GM21381 (cell line): Measurements from ENCODE around the gene MARCHF10.

Source experiments
- ATAC-seq: cut with Tn5 transposase; IDR thresholded peaks from one replicate; pipeline ENCODE4 v1.9.1; 2021; ENCODE audit warnings: mild to moderate bottlenecking, moderate library complexity; ENCODE audit not compliant: unreplicated experiment

MARCHF10 gene

DNA sequence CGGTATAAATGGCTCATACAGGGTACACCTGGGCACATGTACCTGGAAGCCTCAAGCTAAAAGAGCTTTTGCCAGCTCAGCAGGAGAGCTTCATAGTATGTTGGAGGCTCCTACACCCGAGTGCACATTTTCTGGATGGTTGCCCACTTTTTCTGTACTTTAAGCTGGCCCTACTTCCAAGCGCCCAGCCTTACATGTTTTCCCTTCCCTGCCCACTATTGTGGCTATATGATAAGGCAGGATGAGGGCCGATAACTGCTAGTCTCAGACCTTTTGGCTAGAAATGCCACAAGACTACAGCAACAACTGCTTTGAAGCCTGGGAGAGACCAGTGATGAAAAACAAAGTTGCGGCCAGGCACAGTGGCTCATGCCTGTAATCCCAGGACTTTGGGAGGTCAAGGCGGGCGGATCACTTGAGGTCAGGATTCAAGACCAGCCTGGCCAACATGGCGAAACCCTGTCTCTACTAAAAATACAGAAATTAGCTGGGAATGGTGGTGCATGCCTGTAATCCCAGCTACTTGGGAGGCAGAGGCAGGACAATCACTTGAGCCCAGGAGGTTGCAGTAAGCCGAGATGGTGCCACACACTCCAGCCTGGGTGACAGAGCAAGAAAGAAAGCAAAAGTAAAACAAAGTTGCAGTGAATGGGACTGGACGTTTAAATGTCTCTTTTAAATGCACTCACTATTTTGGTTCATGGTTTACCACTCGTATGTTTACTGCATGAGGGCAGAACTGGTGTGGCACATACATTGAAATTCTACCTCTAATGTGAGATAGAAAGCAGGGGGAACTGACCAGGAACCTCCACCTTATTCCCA is 14.2 kb upstream of the MARCHF10 start:
- no peak for ATAC-seq

DNA sequence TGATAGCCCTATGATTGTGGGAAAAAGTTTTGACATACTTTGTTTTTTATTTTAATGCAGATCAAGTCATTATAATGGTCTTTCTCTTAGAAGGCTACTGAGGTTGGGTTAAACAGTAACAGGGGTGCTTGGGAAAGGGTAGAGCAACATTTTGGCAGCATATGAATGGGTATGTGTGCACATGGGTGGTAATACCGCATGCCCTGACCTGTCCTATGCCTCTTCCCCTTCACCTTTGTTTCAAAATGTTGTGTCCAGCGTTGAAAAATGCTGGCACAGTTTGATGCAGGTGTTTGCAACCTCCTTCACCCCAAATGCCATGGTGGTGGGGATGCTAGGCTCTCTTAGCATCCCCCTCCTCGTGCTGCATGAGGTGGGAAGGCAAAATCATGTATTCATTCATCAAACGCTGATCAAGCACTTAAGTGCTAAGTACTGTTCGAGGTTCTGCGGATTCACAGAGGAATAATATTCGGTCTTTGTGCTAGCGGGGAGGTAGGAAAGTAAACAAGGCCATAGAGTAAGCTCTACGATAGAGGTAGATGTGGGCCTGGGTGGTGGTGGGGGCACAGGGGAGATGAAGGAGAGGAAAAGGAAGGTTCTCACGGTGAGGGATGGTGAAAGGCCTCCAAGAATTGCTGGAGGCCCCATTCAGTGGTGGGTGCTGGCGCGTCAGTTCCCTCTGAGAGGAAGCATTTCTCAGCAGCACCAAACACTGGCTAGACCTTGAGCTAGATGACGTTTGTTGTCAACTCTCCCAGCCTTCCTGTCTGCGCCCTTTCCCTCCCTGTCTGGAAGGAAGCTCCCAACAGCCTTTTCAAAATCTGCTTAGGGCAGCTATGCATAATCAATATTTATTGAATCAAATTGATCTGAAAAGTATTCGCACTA is 13.3 kb upstream of the MARCHF10 start:
- no peak for ATAC-seq

DNA sequence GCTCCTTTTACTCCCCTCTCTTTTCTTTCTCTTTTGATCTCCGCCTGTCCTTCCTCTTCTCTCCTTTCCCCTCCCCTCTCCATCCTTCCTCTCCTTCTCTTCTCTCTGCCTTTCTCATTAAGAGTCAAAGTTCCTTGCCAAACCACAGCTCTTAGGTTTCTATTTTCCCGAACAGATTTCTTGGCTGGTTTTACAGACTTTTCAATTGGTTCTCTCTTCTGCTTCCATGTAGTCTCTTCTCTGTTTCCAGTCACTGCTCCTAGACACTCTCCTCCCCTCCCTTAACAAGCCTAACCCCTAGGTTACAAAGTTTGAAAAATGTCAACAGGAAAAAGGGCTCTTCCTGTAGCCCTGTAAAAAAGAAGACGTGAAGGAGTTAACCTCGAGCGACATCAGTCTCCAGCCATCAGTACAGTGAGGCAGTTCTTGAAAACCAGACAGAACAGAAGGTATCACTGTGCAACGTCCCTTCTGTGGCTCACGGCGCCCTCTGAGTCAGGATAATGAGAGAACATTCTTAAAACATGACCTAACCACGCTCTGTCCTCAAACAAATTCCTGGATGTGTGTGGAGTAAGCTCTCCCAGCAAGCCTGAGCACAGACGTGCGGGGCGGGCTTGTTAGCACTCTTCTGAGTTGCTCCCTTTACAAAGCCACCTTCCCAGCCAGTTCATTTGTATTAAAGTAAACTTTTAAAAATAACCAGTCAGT is 11.6 kb upstream of the MARCHF10 start:
- ATAC-seq: no peak

DNA sequence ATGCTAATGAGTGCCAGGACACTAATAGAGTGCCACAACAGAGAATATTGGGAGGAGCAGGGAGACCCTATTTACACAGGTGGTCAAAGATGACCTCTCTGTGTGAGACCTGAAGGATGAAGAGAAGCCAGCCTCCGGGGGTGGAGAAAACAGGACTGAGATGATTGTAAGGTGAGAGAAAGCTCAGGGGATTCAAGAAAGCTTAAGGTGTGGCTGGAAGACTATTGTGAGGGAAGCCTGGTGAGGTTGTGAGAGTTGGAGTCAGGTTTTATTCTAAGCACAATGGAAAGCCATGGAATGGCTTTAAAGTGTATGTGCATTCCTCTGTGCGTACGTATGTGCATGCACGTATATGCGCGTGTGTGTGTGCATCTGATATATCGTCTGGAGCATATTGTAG is 10.4 kb upstream of the MARCHF10 start:
- ATAC-seq: no peak

DNA sequence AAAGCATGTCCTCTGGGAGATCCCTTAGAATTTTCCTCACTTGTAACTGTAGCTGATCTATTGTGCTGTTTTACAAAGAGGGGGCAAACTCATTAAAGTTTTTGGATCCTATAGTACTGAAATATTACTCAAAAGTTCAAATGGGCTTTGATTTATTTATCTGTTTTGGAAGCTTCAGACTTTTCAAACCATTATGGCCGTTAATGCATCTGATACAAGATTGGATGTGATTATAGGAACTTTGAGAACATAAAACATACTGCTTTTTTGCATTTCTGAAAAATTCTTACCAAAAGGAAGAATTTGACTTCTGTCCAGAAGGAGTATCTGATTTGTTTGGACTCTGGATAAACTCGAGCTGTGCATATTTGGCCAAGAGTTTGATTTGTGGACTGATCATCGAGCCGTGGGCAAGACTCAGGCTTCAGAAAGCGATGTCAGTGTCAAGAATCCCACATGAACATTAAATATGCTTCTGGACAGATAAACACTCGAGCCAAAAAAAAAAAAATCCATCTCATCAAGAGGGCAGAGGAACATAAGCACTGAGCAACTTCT is 8.2 kb upstream of the MARCHF10 start:
- ATAC-seq: no peak

DNA sequence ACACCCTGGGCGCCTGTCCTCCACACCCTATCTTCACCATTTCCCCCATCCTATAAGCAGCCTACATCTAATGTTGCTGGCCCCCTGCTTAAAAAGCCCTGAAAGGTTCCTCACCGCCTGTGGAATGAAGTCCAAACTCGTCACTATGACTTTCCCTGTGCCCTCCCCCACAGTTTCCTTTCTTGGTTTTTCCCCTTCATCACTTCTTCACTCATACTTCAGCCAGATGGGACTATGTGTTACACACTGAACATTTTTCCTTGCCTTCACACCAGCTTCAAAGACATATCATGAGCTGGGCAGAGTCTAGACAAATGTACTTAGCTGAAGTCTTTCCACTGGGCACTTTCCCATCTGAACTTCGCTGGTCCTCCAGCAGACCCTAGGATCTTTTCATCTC is 1.5 kb upstream of the MARCHF10 start:
- ATAC-seq: no peak

DNA sequence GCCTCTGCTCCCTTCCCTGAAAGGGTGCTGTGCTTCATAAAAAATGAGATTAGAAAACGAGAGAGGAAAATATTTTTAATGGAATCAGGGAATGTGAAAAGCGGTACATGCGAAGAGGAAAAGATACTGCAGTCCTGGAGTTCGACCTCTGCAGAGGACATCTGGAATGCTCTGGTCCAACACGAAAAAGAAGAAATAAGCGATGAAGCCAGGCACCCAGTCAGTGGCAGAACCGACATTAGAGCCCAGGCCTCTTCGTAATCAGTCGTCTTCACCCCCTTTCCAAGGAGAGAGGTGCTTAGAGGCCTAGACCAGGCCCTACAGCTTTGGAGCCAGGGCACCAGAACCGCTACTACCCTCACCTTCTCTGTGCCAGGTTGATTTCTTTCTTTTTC is 459 bp upstream of the MARCHF10 start:
- ATAC-seq: no peak

DNA sequence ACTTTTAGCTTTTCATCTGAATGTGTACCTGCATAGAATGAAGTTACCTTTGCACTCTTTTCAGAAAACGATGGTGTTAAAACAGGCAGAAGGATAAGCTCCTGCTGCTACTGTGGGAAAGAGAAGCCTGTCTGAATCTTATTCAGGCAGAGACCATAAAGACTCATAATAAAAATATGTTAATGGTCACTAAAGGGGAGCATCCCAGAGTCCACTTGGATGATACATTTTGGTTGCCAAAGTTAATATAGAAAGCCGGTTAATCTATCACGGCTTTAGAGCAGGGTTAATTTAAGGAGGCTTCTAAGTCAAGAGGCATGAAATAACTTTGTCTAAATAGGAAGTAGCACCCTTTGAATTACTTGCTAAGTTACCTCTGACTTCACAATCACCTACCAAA is 2.9 kb downstream of the MARCHF10 start:
- no peak for ATAC-seq

DNA sequence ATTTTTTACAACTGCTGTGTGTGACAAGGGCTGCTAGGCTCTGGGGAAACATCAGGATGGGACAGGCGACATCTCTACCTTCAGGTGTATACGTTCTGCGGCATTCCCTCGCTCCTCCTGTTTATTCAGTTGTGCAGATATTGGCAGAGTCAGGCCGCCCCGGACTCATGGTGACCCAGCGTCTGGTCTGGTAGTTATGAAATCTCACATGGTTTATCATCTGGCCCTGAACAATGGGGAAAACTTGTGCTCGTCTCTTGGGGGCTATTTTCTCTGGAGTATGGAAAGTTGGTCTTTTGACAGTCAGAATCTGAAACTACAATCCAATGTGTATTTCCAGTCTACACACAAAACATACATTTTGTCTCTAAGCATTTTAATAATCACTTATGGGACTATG is 3.3 kb downstream of the MARCHF10 start:
- ATAC-seq: no peak

DNA sequence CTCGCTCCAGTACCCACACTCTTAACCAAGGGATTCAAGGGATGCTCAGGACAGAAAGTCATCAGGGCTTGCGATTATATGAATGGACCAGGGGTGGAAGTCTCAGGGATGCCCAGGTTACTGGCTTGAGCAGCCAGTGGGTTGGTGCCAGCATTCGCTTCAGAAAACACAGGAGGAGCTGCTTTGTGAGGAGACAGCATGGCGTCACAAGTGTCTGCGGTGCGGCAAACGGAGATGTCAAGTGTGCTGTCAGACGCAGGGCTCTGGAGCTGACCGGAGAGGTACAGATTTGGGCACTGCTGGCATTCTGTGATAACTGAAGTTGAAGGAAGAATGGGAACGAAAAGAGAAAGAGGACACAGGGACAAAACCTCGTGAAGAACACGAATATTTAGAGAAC is 4.1 kb downstream of the MARCHF10 start:
- ATAC-seq: no peak

DNA sequence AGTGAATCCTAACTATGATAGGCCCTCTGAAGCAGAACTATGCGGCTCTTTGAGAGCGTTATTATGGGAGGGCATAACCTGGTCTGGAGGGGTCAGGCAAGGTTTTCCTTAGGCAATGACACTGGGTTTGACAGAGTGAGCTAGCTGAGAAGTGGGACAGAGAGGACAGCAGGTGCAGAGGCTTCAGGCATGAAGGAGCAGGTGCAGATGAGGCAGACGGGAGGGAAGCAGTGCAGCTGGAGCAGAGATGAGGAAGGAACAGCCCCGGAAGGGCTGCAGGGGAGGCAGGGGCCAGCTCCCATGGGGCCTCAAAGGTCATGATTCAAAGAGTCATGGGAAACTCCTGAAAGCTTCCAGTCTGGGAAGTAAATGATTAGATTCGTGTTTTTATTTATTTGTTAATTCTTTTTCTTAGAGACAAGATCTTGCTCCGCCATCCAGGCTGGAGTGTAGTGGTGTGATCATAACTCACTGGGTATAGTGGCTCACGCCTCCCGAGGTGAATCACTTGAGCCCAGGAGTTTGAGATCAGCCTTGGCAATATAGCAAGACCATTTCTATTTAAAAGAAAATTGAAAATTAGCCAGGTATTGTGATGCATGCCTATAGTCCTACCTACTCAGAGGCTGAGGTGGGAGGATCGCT is 5.4 kb downstream of the MARCHF10 start:
- ATAC-seq: no peak

DNA sequence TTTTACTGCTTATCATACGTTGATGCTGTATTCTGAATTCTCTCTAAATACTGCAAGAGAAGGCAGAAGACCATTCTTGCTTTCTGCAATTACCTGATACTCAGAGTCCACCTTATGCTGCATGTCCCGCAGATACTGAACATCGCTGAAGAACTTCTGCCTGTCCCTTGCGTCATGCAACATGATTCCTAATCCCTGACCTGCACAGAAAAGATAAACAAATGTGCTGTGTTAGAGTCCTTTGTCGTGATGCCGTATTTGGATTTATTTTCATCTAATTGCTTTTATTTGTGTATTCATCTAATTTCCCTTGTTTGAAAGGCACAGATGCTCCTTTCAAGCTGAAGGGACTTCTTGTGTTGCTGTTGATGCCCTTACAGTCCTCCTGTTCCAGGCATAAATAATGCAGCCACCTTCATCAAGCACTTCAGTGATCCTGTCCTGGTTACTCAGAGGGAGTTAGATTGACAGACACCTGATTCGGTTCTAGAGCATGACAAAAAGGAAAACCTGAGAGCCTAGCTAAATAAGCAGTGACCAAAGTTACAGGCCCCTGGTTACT is 6.5 kb downstream of the MARCHF10 start:
- no peak for ATAC-seq

DNA sequence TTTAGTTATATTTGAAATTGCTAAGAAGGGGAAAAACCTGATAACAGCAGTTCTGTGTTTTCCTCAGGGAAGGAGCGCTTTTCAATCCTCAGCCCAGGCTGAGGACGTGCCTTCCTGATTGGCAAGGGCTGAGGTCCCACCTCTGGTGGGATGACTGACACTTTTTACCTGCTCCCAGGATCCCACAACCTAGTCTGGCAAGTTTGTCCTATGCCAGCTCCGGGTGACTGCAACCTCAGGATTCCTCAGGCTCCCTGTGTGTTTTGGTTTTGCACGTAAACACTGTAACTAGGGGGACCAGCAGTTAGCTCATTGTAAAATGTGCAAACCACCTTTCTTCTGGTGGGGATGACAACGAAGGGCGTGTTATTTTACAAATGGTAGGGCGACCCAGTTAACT is 7.5 kb downstream of the MARCHF10 start:
- ATAC-seq: no peak

DNA sequence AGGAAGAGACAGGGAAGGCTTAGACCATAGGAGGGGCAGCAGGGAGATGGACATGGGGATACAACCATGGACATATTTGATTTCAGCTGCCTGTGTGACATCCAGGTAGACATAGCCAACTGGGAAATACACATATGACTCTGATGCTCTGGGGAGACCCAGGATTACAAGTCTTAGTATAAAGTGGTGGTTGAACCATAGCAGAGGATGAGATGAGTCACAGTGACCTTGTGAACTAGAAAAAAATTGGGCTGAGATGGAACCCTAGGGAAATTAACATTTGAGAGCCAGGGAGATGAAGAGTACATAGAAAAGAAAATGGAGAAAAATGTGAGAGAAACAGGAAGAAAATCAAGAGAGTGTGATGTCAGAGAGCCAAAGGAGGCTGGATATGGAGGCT is 10.2 kb downstream of the MARCHF10 start:
- no peak for ATAC-seq

DNA sequence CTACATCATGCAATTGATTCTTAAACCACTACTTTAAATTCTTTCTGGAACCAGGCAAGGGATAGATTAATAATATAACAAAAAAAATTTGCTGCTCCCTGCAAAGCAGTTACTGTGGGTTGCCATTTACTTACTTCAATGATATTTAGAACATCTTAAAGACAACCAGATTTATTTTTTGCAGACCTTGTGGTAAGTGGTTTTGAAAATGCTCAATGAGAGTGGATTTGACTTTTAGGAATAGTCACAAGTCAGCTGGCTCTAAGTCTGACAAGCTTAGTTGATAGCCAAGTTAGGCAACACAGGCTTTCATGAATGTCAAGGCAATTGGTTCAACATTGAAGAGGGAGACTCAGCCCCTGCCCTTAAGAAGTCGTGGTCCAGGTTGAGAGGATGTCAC is 11.8 kb downstream of the MARCHF10 start:
- ATAC-seq: no peak

DNA sequence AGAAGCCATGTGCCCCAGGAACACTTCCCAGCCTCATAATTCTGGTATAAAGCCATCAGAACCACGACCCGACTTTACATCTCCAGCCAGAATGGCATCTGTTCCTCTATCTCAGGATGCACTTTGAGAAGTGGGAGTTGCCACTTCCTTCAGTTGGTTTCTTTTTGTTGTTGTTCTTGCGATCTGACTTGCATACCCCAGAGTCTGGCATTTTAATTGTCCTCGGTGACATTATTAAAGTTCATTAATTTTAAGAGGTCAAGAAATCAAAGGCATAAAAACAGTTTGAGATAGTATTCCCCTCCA is 13.5 kb downstream of the MARCHF10 start:
- no peak for ATAC-seq

DNA sequence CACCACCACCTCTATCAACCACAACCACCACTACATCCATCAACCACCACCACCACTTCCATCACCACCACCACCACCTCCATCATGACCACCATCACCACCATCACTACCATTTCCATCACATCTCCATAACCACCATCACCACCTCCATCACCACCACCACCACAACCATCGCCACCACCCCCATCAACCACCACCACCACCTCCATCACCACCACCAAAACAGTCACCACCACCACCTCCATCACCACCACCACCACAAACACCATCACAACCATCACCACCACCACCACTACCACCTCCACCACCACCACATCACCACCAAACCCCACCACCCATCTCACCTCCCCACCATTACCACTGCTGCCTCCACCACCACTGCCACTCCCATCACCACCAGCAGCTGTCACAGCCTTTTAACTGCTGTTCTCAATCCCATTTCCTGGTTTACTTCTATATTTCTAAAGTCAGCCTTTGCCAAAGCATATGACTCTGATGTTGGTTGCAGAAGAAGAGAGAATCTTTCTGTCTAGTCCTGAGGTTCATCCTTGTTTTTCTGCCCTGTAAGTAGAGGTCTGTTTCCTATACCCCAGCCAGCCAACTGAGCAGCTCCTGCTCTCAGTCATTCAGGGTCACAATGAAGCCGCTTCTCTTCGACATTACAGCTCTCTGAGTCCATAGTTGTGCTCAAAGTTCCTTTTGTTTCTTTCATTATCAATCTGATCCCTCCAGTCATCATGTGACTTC is 14.0 kb downstream of the MARCHF10 start:
- ATAC-seq: no peak

DNA sequence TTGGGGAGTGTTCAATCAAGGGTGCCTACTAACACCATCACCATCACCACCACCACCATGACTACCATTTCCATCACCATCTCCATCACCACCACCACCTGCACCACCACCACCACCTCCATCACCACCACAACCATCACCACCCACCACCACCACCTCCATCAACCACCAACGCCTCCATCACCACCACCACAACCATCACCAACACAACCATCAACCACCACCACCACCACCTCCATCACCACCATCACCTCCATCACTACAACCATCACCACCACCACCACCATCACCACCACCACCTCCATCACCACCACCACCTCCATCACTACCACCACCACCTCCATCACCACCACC is 15.7 kb downstream of the MARCHF10 start:
- no peak for ATAC-seq

DNA sequence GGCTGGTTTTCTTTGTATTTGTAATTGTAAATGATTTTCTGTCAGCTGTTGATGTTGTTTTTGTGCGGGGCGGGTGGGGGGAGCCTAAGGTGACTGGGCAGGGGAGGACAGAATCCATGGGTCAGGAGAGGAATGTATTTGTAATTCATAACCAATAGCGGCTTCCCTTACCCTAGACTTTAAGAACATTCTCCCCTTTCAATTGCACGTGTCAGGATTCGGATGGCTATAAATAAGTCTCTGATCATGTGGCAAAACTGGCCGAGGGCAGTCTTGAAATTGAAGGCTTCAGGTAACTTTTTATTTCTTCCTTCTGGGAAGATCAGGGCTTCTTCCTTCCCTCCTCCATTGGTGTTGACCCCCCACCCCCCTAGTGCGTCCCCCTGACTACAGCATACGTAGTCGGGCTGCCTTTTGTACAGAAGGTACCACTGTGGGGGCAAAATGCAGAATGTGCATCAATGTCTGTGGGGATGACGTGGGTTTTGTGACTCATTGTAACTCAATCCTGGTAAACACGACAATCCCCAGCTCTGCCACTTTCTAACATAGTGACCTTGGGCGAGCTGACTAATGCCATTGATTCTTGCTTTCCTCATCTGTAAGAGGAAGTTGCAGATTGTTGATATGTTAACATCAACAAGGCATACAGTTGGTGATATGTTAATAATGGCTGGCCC is 16.2 kb downstream of the MARCHF10 start:
- ATAC-seq: no peak
